NCI-H446 (cell line): Measurements from ENCODE around the gene ASAP2.
A peak's percentile ranks its signal among the peaks of the same experiment; 100 is the strongest.

ENCODE experiments used
- DNase-seq, 2 experiments: peaks; one replicate each; lab custom pipeline; 2025; lab: John Stamatoyannopoulos, UW

ASAP2 gene

DNA sequence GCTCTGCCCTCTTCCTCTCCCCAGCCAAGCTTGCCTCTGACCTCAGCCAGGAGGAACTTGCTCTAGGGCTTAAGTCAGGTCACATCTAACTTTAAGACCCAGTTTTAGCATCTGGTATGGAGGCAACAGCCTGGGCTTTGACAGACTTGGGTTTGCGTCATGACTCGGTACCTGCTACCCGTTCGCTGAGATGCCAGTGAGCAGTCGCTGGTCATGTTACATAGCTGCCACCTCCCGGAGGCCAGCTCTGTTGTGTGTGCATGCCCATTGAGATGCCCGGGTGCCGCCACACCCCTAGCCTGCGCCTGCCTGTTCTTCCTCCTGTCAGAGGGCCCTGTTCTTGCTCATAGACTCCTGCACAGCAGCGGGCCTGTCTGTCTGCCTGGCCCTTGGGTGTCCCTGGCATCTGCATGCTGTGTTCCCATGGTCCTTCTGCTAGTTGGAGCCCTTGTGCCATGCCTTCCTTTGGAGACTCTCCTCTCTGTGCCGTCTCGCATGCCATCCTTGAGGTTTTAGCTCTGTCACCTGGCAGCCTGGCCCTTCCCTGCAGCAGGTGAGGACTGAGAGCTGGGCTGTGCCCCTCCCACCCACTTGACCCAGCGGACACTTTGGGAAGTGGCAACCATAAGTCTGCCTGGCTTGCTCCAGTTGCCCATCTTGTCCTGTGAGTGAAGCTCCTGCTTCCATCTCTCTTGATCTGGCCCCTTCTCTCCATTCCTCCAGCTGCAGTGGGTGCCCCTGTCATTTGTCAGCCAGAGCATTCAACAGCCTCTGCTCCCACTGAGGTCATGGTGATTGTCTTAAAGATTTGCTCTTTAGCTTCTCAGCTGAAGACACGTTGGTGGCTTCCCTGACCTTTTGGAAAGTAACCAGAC, 24.9 kb downstream of the ASAP2 start:
- no peak for DNase-seq

DNA sequence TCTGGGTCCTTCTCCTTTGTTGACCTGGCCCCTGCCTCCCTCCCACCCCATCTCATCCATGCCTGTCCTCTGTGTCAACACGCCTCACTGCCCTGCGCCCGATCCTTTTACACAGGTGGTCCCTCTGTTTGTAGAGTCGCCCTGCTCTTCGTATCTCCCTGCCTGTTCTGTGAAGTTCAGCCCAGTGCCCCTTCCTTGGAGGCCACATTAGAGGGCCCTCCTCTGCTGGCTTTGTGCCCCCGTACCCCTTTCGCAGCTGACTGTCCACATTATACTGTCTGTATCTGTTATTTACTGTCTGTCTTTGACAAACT, 25.5 kb downstream of the ASAP2 start:
- no peak for DNase-seq

DNA sequence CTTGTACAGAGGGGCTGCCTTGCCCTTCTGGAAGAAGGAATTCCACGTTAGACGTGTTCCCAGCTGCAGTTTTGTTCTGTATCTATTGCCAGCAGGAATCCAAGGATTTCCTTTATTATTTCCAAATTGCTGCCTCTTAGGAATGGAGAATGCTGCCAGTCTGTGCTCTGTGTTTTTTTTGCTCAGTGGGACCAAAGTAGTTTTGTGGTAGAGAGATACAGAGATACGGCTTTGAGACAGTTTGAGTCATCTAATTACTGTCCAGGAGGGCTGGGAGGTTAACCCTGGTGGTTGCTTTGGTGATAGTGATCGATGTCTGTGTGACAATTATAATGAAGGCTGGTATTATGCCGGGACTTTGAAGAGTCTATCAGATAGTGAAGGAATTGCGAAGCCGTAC, 26.3 kb downstream of the ASAP2 start:
- no peak for DNase-seq

DNA sequence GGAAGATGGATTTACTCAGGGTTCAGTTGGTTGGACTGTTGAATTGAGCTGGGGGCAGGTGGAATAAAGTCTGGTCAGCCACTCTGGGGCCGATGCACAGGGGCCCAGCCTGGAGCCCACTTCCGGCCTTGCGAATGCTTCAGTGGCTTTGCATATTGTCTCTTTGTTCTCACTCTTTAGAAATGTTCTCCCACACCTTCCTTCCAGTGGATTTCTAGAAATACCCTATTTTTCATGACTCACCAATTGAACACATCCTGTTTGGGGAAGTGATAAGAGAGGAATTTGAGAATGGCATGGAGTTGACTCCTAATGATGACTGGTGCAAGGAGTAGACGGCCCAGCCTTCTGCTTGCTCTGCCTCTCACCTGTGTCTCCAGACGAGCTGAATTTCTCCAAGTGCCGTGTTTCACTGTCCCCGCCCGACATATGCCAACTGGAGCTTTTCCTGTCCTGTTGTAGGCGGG, 28.1 kb downstream of the ASAP2 start:
- no peak for DNase-seq

DNA sequence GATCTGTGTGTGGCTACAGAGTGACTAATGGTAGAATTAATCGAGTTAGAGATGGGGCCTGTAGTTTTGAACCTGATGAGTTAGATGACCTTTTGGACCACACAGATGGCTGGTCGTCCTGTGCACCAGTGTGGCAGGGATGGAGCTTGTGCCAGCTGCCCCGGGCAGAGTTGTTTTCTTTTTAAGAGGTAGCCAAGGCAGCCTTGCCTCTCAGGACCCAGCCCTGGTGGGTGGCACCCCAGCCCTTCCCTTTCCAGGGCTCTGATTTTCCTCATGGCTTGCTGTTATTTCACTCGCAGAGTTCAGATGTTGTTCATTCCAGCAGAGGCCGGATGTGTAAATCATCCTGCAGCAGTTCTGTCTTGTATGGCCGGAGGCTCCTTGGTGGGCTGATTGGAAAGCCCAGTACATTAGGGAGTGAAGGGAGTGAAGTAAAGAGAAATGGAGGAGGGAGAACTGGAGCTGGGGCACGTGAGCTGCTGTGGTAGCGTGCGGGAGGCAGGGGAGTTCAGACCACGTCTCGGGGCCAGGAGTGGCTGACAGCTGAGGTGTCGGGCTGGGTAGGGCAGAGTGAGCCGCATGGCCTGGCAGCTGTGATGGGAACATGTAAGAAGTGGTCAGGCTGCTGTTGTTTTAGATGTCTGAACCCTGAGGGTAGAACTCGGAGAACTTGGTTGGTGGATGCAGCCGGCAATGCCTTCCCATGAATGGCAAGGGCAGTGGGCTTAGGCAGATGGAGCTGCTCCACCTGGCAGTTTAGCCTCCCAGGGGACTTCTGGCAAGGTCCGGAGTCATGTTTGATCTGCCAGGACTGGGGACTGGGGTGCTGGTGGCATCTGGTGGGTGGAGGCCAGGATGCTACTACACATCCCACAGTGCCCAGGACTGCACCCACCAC, 28.8 kb downstream of the ASAP2 start:
- no peak for DNase-seq

DNA sequence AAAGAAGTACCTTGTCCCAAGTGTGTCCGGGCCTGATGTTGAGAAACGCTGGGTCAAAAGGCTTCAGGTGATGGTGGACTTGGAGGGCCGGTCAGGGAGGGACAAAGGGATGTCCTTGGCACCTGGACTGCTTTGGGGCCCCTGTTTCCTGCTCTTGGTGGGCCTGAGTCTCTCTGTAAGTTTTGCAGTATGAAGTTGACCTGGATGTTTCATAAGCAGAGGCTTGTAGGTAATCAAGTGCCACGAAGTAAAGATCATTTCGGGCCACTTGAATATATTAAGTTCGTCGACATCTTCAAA, 29.4 kb downstream of the ASAP2 start:
- no peak for DNase-seq

DNA sequence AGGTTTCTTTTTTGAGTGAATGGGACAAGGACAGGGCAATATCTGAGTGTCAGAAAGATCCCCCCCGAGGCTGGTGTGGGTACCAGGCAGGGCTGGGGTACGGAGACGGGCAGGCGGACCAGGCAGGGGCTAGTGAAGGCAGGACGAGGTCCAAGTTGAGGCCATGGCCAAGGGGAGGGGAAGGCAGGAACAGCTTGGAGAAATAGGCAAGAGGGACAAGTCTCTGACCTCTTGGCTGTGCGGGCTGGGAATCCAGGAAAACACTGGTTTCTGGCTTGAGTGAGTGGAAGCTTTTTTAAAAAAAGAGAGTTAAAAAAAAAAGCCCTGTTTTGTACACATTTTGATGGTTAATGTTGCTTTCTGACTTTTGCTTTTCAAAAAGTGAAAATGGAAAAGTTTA, 30.3 kb downstream of the ASAP2 start:
- no peak for DNase-seq

DNA sequence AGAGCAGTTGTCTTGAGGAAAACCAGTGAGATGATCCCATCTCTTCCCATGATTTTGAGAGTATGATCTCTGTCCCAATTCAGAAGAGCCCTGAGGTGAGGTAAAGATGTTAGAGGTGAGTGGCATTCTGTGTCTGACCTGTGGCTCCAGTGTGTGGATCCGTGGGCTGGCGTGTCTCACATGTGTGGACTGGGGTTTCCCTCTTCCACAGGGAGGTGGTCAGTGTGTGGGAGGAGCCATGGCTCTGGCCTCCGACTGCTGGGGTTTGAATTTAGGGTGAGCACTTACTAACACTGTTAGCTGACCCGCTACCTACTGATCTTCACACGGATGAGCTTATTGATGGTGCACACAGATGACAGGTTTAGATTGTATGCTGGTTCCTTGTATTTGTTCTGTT, 31.2 kb downstream of the ASAP2 start:
- DNase-seq: no peak

DNA sequence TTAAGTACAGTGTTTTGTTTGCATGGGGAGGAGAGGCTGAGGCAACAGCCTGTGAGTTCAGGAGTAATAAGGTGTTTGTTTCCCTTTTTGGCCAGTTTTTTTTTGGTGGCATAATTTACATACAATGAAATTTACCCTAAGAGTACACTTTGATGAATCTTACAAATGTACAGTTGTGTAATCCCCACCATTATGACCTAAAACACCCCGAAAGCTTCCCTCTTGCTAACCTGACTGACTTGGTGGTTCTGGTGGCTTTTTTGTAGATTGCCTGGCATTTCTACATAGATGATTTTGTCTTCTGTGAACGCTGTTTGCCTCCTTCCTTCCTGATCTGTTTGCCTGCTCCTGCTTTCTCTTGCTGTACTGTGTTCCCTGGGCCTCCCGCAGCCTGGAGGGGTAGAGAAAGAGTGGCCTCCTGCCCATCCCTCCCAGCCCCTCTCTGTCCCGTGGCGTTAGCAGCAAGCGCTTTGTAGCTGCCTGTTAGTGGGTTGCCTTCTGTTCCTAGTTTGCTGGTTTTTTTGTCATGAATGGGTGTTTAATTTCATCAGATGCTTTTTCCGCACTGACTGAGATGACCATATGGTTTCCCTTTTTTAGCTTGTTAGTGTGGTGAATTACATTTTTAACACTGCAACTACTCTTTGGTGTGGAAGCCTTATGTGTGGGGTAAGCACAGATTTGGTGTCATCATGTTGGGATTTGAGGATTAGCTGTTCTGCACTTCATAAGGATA, 32.1 kb downstream of the ASAP2 start:
- peak in 1 of 2 experiments; percentile 45 for DNase-seq

DNA sequence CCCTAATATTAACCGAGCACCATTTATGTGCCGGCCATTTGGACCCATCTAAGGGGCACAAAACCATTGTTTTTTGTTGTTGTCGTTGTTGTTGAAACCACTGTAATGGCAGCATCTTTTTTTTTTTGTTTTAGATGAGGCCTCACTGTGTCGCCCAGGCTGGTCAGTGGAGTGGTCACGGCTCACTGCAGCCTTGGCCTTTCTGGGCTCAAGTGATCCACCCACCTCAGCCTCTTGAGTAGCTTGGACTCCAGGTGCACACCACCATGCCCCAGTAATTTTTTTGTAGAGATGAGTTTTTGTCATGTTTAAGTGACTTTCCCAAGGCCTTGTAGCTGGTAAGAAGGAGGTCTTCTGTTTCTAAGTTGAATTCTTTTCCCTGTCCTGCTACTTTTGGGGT, 33.0 kb downstream of the ASAP2 start:
- no peak for DNase-seq

DNA sequence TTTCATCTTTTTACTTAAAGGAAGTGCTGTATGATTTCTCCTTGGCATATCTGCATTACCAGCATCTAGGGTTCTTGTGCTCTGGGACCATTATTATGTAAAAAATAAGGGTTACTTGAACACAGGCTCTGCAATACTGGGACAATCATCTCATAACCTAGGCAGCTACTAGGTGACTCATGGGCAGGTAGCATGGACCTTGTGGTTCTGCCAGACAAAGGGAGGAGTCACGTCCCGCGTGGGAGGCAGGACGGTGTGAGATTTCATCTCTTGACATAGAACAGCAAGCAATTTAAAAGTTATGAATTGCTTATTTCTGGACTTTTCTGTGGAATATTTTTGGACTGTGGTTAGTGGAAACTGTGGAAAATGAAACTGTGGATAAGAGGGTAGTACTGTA, 34.1 kb downstream of the ASAP2 start:
- no peak for DNase-seq

DNA sequence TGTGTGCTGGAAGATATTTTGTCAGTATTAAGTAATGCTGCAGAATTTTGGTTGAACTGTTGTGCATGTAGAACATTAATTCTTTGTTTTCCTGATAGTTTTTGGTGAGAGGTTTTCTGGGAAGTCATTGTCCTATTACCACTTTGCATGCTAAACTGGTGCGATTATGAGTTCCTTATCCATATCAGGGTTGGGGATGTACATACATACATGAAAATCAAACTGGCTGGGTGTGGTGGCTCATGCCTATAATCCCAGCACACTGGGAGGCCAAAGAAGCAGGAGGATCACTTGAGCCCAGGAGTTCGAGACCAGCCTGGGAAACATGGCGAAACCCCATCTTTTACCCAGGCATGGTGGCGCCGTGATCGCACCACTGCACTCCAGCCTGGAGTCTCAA, 34.6 kb downstream of the ASAP2 start:
- DNase-seq: no peak

DNA sequence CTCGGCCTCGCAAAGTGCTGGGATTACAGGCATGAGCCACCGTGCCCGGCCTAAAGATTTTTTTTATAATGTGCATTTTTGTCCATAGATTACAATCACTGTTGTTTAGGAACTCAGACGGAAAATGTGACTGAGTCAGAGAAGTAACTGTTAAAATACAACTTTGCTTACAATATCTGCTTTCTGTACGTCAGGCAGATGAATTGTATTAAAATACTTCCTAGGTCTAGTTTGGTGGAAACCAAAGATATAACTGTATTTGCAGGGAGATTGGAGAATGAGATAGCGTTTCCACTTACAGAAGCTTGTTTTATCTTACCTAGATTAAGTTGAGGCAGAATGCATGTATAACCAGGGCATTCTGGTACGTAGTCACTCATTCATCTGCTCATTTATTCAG, 36.7 kb downstream of the ASAP2 start:
- DNase-seq: no peak

DNA sequence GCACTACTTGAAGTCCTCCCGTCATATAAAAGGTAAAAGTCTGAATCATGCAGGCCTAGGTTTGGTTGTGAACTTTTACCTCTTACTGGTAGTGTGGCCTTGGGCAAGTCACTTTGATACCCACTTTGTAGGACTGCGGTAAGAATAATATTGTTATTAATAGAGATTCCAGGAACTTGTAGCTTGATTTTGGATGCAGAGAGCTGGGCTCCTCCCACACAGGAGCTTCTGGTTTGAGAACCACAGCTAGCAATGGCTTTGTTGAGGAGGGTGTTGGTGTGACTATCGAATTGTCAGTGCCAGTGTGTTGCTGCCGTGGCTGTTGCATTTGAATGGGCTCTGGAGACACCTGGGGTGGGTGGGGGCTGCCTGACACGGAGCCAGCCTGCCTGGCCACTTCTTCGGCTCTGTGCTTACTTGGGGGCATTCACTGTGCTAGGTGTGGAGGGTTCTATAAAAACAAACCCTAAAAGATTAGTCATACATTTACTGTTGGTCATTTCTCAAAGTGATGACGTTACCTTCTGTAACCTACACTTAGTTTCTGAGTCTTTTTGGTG, 38.5 kb downstream of the ASAP2 start:
- DNase-seq: no peak

DNA sequence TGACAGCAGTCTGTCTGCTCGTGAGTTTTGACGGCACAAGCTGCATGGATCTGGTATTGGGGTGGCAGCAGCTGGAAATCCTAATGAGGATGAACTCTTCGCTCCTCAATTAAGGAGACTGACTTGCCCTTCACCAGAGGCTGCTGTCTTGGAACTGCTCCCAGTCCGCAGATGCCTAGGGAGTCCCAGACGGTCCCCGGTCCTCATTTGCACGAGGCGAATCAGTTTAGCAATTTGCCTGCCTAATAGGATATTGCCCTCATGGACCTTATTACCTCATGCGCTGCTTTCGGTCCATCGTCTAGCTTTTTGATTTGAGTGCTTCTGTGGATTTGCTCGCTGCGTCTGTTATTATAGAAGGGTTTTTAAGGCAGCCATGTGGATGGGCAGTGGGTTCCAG, 40.6 kb downstream of the ASAP2 start:
- DNase-seq: peak; percentile 62 to 72

DNA sequence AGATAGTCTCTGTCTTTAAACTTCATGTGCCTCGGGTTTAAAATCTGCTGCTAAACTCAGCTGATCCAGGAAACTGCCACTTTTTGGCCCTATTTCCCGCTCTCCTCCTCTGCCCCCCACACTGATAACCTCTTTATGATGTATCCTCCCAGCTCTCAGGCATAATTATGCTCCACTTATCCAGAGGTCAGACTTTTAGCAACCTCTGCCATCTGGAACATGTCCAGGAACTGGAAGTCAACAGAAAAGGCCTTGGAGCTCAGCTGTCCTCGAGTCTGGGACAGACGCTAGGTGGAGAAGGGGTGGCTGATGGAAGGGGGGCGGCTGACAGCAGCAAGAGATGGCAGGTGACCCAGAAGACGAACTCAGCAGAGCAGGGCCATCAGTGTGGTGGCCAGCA, 41.2 kb downstream of the ASAP2 start:
- peak in 1 of 2 experiments; percentile 7 for DNase-seq

DNA sequence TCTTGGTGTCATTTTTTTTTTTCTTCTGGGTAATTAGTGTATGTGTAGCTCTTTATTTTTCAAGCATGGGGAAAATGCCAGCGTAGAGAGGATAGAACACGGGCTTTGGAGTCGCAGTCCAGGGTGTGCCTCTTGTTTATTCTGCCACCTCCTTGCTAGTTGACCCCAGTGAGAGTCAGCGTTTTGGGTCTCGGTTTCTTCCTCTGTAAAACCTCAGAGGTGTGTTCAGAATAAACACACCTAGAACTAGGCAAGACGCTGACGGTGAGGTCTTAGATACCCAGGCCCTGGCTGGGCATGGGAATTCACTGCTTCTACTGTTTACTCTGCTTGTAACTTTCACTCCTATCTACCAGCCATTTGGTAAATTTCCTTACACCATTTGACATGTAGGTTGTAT, 41.8 kb downstream of the ASAP2 start:
- DNase-seq: no peak

DNA sequence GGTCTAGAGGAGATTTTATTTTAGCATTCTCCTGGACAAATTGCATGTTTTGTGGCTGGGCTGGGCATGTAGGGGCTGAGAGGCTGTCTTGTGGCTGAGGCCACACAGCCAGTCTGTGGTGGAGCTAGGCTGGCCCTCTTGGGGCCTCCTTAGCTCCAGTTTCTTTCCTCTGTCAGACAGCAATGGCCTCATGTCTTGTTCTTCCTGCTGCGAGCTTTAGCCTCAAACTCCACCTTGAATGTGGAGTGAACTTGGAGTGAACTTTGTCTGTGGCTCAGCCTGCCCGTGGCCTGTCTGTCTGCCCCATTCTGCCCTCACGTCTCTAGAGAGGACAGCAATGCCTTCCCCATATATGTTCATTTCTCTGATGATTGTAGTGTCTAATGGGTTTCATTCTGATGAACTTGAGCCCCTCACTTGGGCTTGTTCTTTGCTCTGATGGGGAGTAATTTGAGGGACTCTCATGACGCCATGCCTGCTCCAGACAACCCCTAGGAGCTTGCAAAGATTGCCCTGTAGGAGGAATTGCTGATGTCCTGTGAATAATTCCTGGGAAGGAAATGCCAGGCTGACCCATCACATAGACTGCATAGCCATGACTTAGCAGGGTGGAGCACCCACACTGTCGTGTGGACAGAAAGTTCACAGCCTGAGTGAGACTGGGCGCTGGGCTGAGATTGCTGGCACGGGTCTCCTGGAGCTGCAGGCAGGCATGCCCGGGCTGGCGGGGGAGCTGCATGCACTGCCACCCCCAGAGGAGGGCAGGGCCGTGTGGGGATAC, 42.6 kb downstream of the ASAP2 start:
- no peak for DNase-seq

DNA sequence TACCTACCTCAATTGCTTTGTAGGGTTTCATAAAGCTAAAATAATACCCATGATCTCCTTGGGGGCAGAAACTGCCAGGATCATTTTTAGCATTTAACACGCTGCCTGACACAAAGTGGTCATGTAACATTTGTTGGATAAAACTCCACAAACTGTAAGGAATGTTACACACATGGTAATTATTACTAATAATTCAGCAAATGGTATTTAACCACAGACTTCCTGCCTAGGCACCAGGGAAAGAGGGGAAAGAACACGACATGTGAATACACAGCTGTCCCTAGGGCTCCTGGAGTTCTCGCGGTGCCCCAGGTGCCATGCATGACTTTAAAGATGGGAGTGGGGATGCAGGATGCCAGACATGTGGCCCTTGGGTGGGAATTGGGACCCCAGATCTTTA, 43.5 kb downstream of the ASAP2 start:
- no peak for DNase-seq

DNA sequence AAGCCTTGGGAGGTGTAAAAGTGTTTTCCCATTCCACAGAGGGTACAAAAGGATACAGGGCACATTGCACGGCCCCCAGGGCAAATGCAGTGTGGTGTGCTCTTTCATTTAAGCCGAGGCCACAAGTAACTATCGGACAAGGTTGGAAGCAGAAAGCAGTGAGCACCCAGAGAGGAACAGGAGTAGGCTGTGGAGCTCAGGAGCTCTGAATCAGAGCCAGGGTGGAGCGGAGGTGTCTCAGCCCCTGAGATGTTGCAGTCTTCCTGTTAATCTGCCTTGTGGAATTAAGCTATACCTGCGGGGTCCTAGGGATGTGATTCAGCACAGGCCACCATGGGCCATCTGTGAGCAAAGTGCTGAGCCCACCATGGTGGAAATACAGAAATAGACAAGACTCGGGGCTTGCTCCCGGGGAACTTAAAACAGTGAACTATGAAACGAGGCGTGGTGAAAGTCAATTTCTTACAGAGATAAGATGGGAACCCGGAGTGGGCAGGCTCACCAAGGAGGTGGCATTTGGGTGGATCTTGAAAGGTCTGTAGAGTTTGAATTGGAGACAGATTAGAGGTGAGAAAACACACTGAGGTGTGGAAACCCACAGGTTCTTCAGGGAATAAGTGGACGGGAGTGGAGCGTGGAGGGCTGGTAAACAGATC, 44.0 kb downstream of the ASAP2 start:
- no peak for DNase-seq
